Measurements from ENCODE around the gene SYT17. TPM values are rescaled to one million over a fixed set of nuclear protein-coding genes. Genes with fewer than 3 reads are reported as not detected.

Gene SYT17
- total RNA-seq, 1 donor from 2014 or later: 2.6 TPM

Other genes starting within 250 kb of the SYT17 start
- gene SMG1, start 241.8 kb upstream of the SYT17 start, total RNA-seq: 89.2 TPM
- 3.1 TPM for gene TMC7, start 184.3 kb upstream of the SYT17 start, total RNA-seq
- 25.1 TPM for gene COQ7, start 100.6 kb upstream of the SYT17 start, total RNA-seq
- gene ITPRIPL2, start 54.3 kb upstream of the SYT17 start, total RNA-seq: 33.4 TPM
- not detected for gene CLEC19A, start 117.5 kb downstream of the SYT17 start, total RNA-seq
- not detected for gene TMC5, start 249.6 kb downstream of the SYT17 start, total RNA-seq